ENCODE data around the gene GALNT12.

GRCh38 chr9:98793031-98793430, 14.4 kb upstream of the GALNT12 start:
- no peak for TF ChIP-seq CTCF (IDR thresholded peaks at IDR 0.05; ENCODE audit: low read depth, low read length)
- TF ChIP-seq EZH2phosphoT487 (IDR thresholded peaks at IDR 0.05; ENCODE audit: low read depth): no peak
